Uterus (tissue), 4 donors: ENCODE measurements around the gene TMEM117. TPM values are rescaled to one million over a fixed set of nuclear protein-coding genes. Genes with fewer than 3 reads are reported as not detected.
"Not testable (repeated sequence)": the region's sequence is repeated elsewhere in the genome, so short reads cannot be mapped to it uniquely, and the experiment has no call there.

ENCODE experiments used
- DNase-seq, 2 donors: peaks; one replicate each; pipeline ENCODE4 v3.0.0-alpha.2; 2019 to 2020
- H3K27ac ChIP-seq, 2 donors: fragments of 200-600 bp; sonication (generic); 1 replicate in 1 of 2; 2 replicates in 1 of 2; pipeline ENCODE4 v1.5.1; 2016 to 2018
- H3K27me3 ChIP-seq, 2 donors: fragments of 200-600 bp; sonication (generic); one replicate each; pipeline ENCODE4 v1.5.1; 2018 to 2019; ENCODE audit warnings: control low read depth in 1 of 2
- H3K36me3 ChIP-seq, 2 donors: fragments of 200-600 bp; sonication (generic); one replicate each; pipeline ENCODE4 v1.5.1; 2019; ENCODE audit warnings: control low read depth in 1 of 2
- H3K4me1 ChIP-seq, 2 donors: fragments of 200-600 bp; sonication (generic); one replicate each; pipeline ENCODE4 v1.5.1; 2018 to 2019; ENCODE audit warnings: control low read depth in 1 of 2
- H3K4me3 ChIP-seq, 2 donors: fragments of 200-600 bp; sonication (generic); 1 replicate in 1 of 2; 2 replicates in 1 of 2; pipeline ENCODE4 v1.5.1; 2018 to 2019; ENCODE audit warnings: mild to moderate bottlenecking in 1 of 2
- H3K9me3 ChIP-seq, 2 donors: fragments of 200-600 bp; sonication (generic); one replicate each; pipeline ENCODE4 v1.5.1; 2019; ENCODE audit warnings: control low read depth in 1 of 2
- POLR2A ChIP-seq, 2 donors: fragments of 450-650 bp; IDR thresholded peaks; one replicate each; pipeline ENCODE4 v1.6.1; 2016; ENCODE audit warnings: antibody characterized with exemption in 2 of 2, mild to moderate bottlenecking in 1 of 2, moderate library complexity in 1 of 2
- intact Hi-C: fragments of 100-400 bp; cut with DNase I; formaldehyde crosslinking; loops from one replicate; pipeline ENCODE4 v1.15.1; 2023; ENCODE audit warnings: low total_unique reads
- total RNA-seq, 4 donors: library from RNA; depleted of rRNA in 3 of 4; stranded (reverse); fragments of >200 nt in 3 of 4; gene quantifications; one replicate each; pipeline versions ENCODE4 v1.1.0 to v1.2.4, GENCODE V29; 2014 to 2023
- TF ChIP-seq, protein P1 (sequence below), 4 experiments: fragments of 200-600 bp in 2 of 4; fragments of 450-650 bp in 2 of 4; sonication (generic) in 2 of 4; IDR thresholded peaks; one replicate each; pipeline ENCODE4 v1.5.1; 2016 to 2019; ENCODE audit warnings: antibody characterized with exemption in 4 of 4, mild to moderate bottlenecking in 2 of 4, moderate library complexity in 1 of 4
- donor health status: DM: yes; HTN: yes; CAD: no.

Gene TMEM117
- total RNA-seq, 4 donors from 2014 or later = 1.0 to 34.4 (median 6.1) TPM

DNA sequence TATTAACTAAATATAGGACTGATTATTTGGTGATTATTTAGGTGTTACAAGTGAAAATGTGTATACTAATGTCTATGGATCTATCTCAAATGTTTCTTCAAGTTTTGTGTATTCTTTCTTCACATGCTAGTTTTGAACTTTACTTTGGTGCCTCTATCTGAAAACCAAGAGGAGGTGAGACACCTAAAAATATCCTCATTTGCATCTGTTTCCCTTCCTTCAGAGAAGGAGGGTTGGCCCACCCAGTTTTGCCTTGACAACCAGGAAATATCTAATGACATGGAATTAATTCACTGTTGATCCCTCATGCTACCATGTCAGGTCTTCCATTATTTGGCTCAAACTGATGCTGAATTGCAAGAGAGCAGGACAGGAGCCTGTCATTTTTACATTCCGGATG, 539.8 kb downstream of the TMEM117 start:
- Histone ChIP-seq H3K9me3 (no peaks in the 10 kb centered on the region), H3K27ac (no peak overlapping the region), H3K4me3 (no peak overlapping the region), H3K27me3 (no peaks in the 10 kb centered on the region), H3K4me1 (no peaks in the 10 kb centered on the region), H3K36me3 (no peaks in the 10 kb centered on the region)
- no peak for DNase-seq
- intact Hi-C loops = no loop called here
- no peak for TF ChIP-seq POLR2A (IDR thresholded peaks at IDR 0.05)
- TF ChIP-seq, protein P1, sequence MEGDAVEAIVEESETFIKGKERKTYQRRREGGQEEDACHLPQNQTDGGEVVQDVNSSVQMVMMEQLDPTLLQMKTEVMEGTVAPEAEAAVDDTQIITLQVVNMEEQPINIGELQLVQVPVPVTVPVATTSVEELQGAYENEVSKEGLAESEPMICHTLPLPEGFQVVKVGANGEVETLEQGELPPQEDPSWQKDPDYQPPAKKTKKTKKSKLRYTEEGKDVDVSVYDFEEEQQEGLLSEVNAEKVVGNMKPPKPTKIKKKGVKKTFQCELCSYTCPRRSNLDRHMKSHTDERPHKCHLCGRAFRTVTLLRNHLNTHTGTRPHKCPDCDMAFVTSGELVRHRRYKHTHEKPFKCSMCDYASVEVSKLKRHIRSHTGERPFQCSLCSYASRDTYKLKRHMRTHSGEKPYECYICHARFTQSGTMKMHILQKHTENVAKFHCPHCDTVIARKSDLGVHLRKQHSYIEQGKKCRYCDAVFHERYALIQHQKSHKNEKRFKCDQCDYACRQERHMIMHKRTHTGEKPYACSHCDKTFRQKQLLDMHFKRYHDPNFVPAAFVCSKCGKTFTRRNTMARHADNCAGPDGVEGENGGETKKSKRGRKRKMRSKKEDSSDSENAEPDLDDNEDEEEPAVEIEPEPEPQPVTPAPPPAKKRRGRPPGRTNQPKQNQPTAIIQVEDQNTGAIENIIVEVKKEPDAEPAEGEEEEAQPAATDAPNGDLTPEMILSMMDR (IDR thresholded peaks at IDR 0.05) = no peak

DNA sequence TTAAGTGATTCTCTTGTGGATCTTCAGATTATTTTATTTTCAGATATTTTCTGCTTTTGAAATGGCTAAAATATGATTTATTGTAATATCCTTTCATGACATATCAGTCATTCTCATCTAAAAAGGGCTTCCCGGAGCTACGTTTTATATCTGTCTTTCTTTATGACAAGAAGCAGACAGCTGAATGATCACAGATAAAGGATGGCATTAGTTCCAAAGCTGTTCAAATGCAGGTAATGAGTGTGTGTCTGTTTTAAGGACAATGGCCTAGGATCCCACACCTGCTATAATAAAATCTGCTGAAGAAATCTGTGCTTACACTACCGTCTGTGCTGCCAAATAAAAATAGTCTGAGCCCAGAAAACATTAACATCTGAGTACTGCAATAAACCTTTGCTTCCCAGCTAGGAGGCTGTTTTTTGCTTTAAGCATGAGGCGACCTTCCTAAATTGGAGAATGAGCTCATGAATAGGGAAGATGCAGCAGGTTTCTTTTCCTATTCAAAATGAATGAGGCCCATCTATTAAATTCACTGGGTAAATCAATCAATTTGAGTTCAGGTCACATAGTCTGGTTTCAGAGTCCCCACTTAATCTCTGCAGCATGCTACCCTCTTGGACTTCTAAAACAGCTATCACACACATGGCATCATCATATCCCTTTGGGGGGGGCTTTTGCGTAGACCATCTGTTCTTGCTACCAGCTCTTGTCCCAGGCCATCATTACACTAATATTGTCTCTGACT, 541.7 kb downstream of the TMEM117 start:
- Histone ChIP-seq H3K27ac (no peak overlapping the region), H3K27me3 (no peaks in the 10 kb centered on the region), H3K4me3 (no peak overlapping the region), H3K36me3 (no peaks in the 10 kb centered on the region), H3K4me1 (no peaks in the 10 kb centered on the region), H3K9me3 (no peaks in the 10 kb centered on the region)
- TF ChIP-seq, protein P1 (IDR thresholded peaks at IDR 0.05) = no peak
- no peak for TF ChIP-seq POLR2A (IDR thresholded peaks at IDR 0.05)
- intact Hi-C loops = no loop called here
- no peak for DNase-seq

DNA sequence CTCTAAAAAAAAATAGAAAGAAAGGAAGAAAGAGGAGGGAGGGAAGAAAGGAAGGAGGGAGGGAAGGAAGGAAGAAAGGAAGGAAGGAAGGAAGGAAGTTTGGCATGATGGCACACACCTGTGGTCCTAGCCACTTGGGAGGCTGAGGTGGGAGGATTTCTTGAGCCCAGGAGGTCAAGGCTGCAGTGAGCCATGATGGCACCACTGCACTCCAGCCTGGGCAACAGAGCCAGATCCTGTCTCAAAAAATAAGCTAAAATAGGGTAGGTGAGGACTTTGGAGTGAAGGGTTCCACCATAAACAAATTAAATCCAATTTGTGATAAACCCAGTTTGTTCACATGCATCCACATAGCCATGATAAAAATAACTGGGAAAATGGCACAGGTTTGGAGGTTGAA, 543.2 kb downstream of the TMEM117 start:
- H3K36me3 ChIP-seq, H3K27ac ChIP-seq, H3K4me3 ChIP-seq, H3K4me1 ChIP-seq, intact Hi-C loops, H3K27me3 ChIP-seq, H3K9me3 ChIP-seq, DNase-seq: not testable (repeated sequence)

DNA sequence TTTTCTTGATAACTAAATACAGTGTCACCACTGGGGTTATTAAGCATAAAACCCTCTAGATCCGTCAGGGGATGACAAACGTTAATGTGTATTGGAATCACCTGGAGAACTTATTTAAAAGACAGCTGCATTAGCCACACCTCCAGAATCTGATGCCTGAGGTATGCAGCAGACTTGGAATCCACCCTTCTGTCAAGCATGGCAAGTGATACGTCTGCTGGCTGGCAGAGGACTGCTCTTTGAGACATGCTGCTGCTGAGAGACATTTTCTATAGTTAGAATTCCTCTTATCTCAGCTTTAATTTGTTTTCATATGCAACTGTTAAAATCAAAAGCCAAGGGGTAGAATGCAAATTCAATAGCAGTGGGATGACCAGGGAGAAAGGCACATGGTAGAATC, 544.0 kb downstream of the TMEM117 start:
- Histone ChIP-seq H3K4me3 (no peak overlapping the region), H3K27ac (no peak overlapping the region), H3K9me3 (no peaks in the 10 kb centered on the region), H3K27me3 (no peaks in the 10 kb centered on the region), H3K36me3 (no peaks in the 10 kb centered on the region), H3K4me1 (no peaks in the 10 kb centered on the region)
- no peak for DNase-seq
- TF ChIP-seq, protein P1 (IDR thresholded peaks at IDR 0.05) = no peak
- no peak for TF ChIP-seq POLR2A (IDR thresholded peaks at IDR 0.05)
- intact Hi-C loops = no loop called here

DNA sequence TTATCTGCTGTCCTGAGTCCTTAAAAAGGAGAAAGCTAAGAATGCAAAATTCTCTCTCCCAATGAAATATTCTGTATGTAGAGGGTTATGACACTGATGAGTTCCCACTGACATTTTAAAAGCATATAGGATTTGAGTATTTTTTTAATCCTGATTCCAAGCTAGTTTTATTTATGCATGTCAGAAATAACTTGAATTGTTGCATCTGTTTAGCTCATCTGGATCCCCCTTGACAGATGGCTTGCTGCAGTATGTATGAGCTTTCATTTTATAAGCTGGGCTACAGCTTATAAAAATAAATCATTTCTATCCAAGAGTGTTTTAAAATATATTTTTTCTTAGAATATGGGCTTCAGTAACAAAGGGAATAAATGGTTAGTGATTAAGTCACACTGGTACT, 545.0 kb downstream of the TMEM117 start:
- H3K27me3 ChIP-seq = no peaks in the 10 kb centered on the region
- no peak overlapping the region for H3K4me3 ChIP-seq
- H3K27ac ChIP-seq = no peak overlapping the region
- H3K9me3 ChIP-seq = no peaks in the 10 kb centered on the region
- no peak for DNase-seq
- intact Hi-C loops = no loop called here
- no peaks in the 10 kb centered on the region for H3K36me3 ChIP-seq
- no peaks in the 10 kb centered on the region for H3K4me1 ChIP-seq
- TF ChIP-seq, protein P1 (IDR thresholded peaks at IDR 0.05) = no peak

DNA sequence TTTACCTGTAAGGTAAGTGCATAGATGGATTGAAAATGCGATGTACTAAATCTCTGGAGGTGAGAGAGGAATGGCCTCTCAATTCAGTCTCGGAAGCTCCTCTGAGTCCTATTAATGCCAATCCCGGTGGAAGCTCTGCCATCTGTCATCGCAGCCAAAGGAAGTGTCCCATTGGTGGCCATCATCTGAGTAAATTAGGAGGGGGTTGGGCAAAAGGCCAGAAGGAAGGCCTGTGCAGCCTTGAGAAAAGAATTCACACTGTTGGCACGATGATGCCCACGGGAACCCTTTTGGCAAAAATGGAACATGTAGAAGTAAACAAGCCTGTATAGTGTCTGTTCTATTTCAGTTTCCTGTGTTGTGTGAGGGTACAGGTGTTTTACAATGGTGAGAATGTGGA, 545.5 kb downstream of the TMEM117 start:
- TF ChIP-seq, protein P1 (IDR thresholded peaks at IDR 0.05) = no peak
- no peak for TF ChIP-seq POLR2A (IDR thresholded peaks at IDR 0.05)
- H3K4me1 ChIP-seq = no peaks in the 10 kb centered on the region

More for the DNA sequence above, 545.5 kb downstream of the TMEM117 start:
- no peak for DNase-seq
- Histone ChIP-seq H3K27ac (no peak overlapping the region), H3K36me3 (no peaks in the 10 kb centered on the region), H3K4me3 (no peak overlapping the region), H3K27me3 (no peaks in the 10 kb centered on the region), H3K9me3 (no peaks in the 10 kb centered on the region)
- intact Hi-C loops = no loop called here
